ENCODE measurements around the gene ALOX5AP. TPM values are rescaled to one million over a fixed set of nuclear protein-coding genes. Genes with fewer than 3 reads are reported as not detected.
A peak's percentile ranks its signal among the peaks of the same experiment; 100 is the strongest.

The ALOX5AP gene
- total and polyA plus RNA-seq, 4 donors = 17.9 to 753 (median 111) TPM

DNA sequence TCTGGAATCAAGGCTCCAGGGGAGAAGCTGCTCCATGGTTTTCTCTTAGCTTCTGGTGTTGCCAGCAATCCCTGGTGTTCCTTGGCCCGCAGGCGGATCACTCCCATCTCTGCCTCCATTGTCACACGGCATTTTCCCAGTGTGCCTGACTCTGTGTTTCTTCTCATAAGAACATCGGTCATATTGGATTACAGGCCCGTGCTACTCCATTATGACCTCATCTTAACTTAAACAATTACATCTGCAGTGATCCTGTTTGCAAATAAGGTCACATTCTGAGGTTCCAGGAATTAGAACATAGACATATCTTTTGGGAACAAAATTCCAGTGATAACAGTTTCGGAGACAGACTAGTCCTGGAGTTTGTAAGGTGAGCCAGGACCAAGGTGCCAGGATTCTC, 23.5 kb upstream of the ALOX5AP start:
- Histone ChIP-seq H3K27ac (ENCODE audit: low read depth in 1 of 2, low read length in 1 of 2) (no peak overlapping the region), H3K27me3 (ENCODE audit: control insufficient read depth in 3 of 3, insufficient read depth in 3 of 3, low read length in 2 of 3) (peaks cover 0 to 2% (median 0%) of the 10 kb centered on the region in 3 donors), H3K4me3 (no peak overlapping the region), H3K9ac (ENCODE audit: insufficient read depth in 1 of 2, low read length in 2 of 2) (no peak overlapping the region), H3K36me3 (ENCODE audit: control insufficient read depth in 4 of 4, insufficient read depth in 4 of 4, low read length in 4 of 4) (no peaks in the 10 kb centered on the region), H3K9me3 (ENCODE audit: control insufficient read depth in 4 of 4, insufficient read depth in 3 of 4, low read length in 3 of 4) (no peaks in the 10 kb centered on the region), H3K4me1 (ENCODE audit: control insufficient read depth in 5 of 5, insufficient read depth in 5 of 5, low read length in 5 of 5) (peaks cover 0 to 28% (median 7%) of the 10 kb centered on the region in 5 donors)
- DNase-seq (no peak), ATAC-seq (ENCODE audit: insufficient read depth, low FRiP score) (no peak)
- TF ChIP-seq, protein P1, sequence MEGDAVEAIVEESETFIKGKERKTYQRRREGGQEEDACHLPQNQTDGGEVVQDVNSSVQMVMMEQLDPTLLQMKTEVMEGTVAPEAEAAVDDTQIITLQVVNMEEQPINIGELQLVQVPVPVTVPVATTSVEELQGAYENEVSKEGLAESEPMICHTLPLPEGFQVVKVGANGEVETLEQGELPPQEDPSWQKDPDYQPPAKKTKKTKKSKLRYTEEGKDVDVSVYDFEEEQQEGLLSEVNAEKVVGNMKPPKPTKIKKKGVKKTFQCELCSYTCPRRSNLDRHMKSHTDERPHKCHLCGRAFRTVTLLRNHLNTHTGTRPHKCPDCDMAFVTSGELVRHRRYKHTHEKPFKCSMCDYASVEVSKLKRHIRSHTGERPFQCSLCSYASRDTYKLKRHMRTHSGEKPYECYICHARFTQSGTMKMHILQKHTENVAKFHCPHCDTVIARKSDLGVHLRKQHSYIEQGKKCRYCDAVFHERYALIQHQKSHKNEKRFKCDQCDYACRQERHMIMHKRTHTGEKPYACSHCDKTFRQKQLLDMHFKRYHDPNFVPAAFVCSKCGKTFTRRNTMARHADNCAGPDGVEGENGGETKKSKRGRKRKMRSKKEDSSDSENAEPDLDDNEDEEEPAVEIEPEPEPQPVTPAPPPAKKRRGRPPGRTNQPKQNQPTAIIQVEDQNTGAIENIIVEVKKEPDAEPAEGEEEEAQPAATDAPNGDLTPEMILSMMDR (IDR thresholded peaks at IDR 0.05; ENCODE audit: control extremely low read depth, extremely low read depth) = no peak
- WGBS, 2 donors = 95% methylated on average over 6 of the region's 6 CpGs

DNA sequence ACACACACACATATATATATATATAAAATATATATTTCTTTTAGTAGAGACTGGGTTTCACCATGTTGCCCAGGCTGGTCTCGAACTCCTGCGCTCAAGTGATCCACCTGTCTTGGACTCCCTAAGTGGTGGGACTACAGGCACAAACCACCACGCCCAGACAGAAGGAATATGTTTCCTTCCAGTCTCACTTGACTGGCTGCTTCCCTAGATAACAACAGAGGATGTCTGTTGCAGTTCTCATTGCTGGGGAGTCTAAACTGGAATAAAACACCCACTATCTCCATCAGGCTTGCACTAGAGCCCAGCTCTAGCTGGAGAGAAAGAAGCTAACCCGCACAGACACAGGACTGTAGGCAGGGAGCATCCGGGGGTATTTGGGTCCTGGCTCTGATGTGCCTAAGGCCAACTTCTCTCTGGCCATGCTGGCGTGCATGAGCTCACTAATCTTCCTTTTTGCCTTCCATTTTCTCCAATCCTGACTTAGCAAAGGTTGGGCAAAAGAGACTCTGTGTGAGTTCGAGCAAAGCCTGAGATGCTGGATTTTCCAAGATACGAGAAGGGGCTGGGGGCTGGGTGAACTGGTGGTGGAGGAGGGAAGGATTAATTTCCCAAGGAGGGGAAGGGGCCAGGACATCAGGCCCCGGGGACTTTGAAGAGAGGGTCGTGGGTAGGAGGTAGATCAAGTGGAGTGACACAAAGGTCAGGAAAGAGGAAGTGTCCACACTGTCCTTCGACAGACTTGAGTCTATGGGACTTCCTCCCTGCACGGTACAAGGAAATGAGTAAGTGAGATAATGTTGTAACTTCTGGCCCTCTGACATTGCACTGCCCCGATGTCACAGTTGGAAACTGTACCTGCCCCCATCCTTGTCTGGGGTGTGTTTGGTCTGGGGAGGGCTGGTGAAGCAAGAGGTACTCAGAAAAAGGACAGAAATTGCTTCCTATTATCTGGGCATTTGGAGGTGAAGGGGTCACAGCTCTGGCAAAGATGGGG, 22.5 kb upstream of the ALOX5AP start:
- TF ChIP-seq, protein P1 (IDR thresholded peaks at IDR 0.05; ENCODE audit: control extremely low read depth, extremely low read depth) = no peak
- H3K4me3 ChIP-seq = no peak overlapping the region
- H3K4me1 ChIP-seq (ENCODE audit: control insufficient read depth in 5 of 5, insufficient read depth in 5 of 5, low read length in 5 of 5) = peaks cover 0 to 28% (median 7%) of the 10 kb centered on the region in 5 donors
- no peaks in the 10 kb centered on the region for H3K36me3 ChIP-seq (ENCODE audit: control insufficient read depth in 4 of 4, insufficient read depth in 4 of 4, low read length in 4 of 4)
- no peak for DNase-seq
- H3K27ac ChIP-seq (ENCODE audit: low read depth in 1 of 2, low read length in 1 of 2) = peak overlapping the region in 1 of 2 donors; percentile 66
- 36 to 49% methylated on average over 13 of the region's 13 CpGs for WGBS, 2 donors
- no peak overlapping the region for H3K9ac ChIP-seq (ENCODE audit: insufficient read depth in 1 of 2, low read length in 2 of 2)
- H3K27me3 ChIP-seq (ENCODE audit: control insufficient read depth in 3 of 3, insufficient read depth in 3 of 3, low read length in 2 of 3) = peaks cover 0 to 2% (median 0%) of the 10 kb centered on the region in 3 donors
- peak; percentile 75 for ATAC-seq (ENCODE audit: insufficient read depth, low FRiP score)
- H3K9me3 ChIP-seq (ENCODE audit: control insufficient read depth in 4 of 4, insufficient read depth in 3 of 4, low read length in 3 of 4) = no peaks in the 10 kb centered on the region

DNA sequence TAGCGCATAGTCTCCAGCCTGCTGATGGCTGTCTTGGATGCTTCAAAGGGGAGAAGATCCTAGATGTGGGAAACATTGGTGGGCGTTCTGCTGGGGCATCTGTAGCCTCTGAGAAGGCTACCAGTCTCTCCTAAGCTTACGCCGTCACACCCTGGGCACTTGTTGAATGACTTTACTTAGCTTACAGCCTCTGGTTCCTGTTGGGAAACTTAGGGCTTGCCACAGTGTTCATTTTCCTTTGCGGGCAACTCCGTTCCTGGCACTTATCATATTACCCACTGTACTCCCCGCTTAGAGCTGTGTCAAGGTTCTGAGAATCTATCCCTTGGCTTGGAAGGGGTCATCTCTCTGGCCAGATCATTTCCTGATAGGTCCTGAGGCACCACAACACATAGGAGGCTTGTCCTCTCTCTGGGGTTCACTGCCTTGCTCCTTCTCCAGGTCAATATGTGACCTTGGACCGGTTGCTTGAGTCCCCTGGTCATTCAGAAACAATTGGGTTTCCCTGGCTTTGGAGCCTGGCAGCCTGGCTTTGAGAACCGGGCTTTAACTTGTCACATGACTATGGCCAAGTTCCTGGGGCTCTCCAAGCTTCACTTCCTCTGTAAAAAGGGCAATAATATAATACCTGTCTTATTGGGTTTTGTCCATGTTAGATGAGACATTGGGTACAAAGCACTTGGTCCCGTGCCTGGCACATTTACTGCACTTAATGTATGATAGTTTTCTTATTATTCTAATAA, 20.5 kb upstream of the ALOX5AP start:
- ATAC-seq (ENCODE audit: insufficient read depth, low FRiP score) = no peak
- Histone ChIP-seq H3K9me3 (ENCODE audit: control insufficient read depth in 4 of 4, insufficient read depth in 3 of 4, low read length in 3 of 4) (no peaks in the 10 kb centered on the region), H3K27ac (ENCODE audit: low read depth in 1 of 2, low read length in 1 of 2) (peak overlapping the region in 1 of 2 donors; percentile 51), H3K36me3 (ENCODE audit: control insufficient read depth in 4 of 4, insufficient read depth in 4 of 4, low read length in 4 of 4) (no peaks in the 10 kb centered on the region), H3K4me3 (no peak overlapping the region), H3K27me3 (ENCODE audit: control insufficient read depth in 3 of 3, insufficient read depth in 3 of 3, low read length in 2 of 3) (peaks cover 0 to 2% (median 0%) of the 10 kb centered on the region in 3 donors), H3K9ac (ENCODE audit: insufficient read depth in 1 of 2, low read length in 2 of 2) (no peak overlapping the region), H3K4me1 (ENCODE audit: control insufficient read depth in 5 of 5, insufficient read depth in 5 of 5, low read length in 5 of 5) (peaks cover 0 to 25% (median 7%) of the 10 kb centered on the region in 5 donors)
- TF ChIP-seq, protein P1 (IDR thresholded peaks at IDR 0.05; ENCODE audit: control extremely low read depth, extremely low read depth) = no peak
- 50 to 78% methylated on average over 10 of the region's 10 CpGs for WGBS, 2 donors
- no peak for DNase-seq

Measured in lung (tissue), 12 donors.